Measurements from ENCODE around the gene MAGI1.

- TF ChIP-seq ZNF8 (CRISPR knock-in tag; IDR thresholded peaks at IDR 0.05) (no peak), CSRNP3 (CRISPR knock-in tag; IDR thresholded peaks at IDR 0.05) (no peak), ZNF70 (CRISPR knock-in tag; IDR thresholded peaks at IDR 0.05) (no peak)
These were observed 28.4 kb upstream of the MAGI1 start for GRCh38 chr3:66066963-66067617.
